Upper lobe of left lung (tissue), 6 donors: Measurements from ENCODE around the gene LRRN4CL. TPM values are rescaled to one million over a fixed set of nuclear protein-coding genes. Genes with fewer than 3 reads are reported as not detected.

Experiments
- ATAC-seq, 2 donors: fragments of 200-7000 bp; cut with Tn5 transposase; one replicate each; pipeline ENCODE4 v1.9.1; 2022; ENCODE audit warnings: mild to moderate bottlenecking in 2 of 2, moderate library complexity in 2 of 2; ENCODE audit not compliant: low FRiP score in 2 of 2
- DNase-seq, 2 donors: peaks; one replicate each; pipeline ENCODE4 v3.0.0-alpha.2; 2019 to 2020
- H3K27ac ChIP-seq, 4 donors: fragments of 200-600 bp; sonication (generic); one replicate each; pipeline ENCODE4 v1.5.1; 2016 to 2019
- H3K27me3 ChIP-seq, 4 donors: fragments of 200-600 bp; sonication (generic); one replicate each; pipeline ENCODE4 v1.5.1; 2017 to 2019
- H3K36me3 ChIP-seq, 4 donors: fragments of 200-600 bp; sonication (generic); one replicate each; pipeline ENCODE4 v1.5.1; 2016 to 2019
- H3K4me1 ChIP-seq, 4 donors: fragments of 200-600 bp; sonication (generic); one replicate each; pipeline ENCODE4 v1.5.1; 2018 to 2019
- H3K4me3 ChIP-seq, 4 donors: fragments of 200-600 bp; sonication (generic); one replicate each; pipeline ENCODE4 v1.5.1; 2017 to 2019; ENCODE audit warnings: mild to moderate bottlenecking in 2 of 4, moderate library complexity in 1 of 4
- H3K9me3 ChIP-seq, 4 donors: fragments of 200-600 bp; sonication (generic); one replicate each; pipeline ENCODE4 v1.5.1; 2018 to 2019
- EP300 ChIP-seq, 4 donors: sonication (generic); formaldehyde crosslinking; IDR thresholded peaks; one replicate each; pipeline ENCODE4 v1.5.1; 2017; ENCODE audit warnings: antibody characterized with exemption in 4 of 4, control low read depth in 2 of 4
- POLR2A ChIP-seq, 4 donors: fragments of 450-650 bp; IDR thresholded peaks; one replicate each; pipeline ENCODE4 v1.5.1; 2016 to 2017; ENCODE audit warnings: antibody characterized with exemption in 4 of 4, mild to moderate bottlenecking in 2 of 4
- POLR2AphosphoS5 ChIP-seq, 2 donors: sonication (generic); formaldehyde crosslinking; IDR thresholded peaks; one replicate each; pipeline ENCODE4 v1.5.1; 2017; ENCODE audit warnings: antibody characterized with exemption in 2 of 2
- WGBS, 2 donors: methylation state at CpG; one replicate each; pipeline ENCODE4 v1.1.5; 2017 to 2018; 5-methylcytosine and 5-hydroxymethylcytosine counted together
- total RNA-seq, 6 donors: library from RNA; depleted of rRNA in 4 of 6; stranded (reverse); fragments of >200 nt in 4 of 6; gene quantifications; one replicate each; pipeline versions ENCODE4 v1.1.0 to v1.2.1, GENCODE V29; 2016 to 2021
- TF ChIP-seq, protein P1 (sequence below), 6 experiments: fragments of 450-650 bp in 4 of 6; fragments of 200-600 bp in 2 of 6; sonication (generic) in 2 of 6; IDR thresholded peaks; one replicate each; pipeline ENCODE4 v1.5.1; 2016 to 2019; ENCODE audit warnings: antibody characterized with exemption in 6 of 6
- donor health status: DM: no; HTN: no; CAD: no; lungs with moderate emphysema.
- donor health status: DM: no; HTN: yes; CAD: no; lungs with severe emphysema.

Gene LRRN4CL
- total RNA-seq, 6 donors from 2014 or later = 0.61 to 6.4 (median 1.8) TPM

DNA sequence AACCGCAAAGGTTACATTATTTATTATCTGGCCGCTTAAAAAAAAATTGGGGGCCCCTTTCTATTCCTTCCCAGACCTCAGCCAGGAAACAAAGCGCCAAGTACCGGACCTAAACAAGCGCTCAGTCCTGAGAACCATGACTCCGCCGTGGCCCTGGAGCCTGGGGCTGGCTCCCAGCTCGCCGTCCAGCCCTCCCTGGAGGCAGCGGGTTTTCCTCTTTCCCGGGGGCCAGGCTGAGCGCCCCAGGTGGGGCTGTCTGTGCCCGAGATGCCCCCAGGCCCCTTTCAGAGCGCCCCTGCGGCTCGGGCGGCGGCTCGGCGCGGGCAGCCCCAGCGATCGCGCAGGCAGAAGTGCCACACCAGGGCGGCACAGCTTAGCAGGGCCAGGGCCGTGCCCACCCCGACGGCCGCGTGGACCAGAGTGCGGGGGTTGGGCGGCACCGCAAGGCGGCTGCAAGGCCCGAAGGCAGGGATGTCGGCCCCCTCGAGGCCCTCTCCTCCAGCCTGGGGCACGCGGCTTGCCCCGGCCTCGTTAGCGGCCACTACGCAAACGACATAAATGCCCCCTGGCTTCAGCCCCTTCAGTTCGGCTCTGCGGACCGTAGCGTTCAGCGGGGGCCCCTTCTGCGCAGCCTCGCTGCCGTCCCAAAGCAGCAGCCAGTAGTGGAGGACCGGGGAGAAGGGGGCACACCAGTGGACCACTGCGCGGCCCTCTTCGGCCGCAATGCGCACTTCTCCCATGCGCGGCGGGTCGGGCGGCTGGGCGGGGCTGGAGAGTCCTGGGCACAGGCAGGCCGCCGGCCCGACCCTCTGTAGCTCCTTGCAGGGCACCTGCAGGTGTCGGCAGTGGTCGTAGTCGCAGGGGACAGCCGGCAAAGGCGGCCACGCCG, 1.6 kb downstream of the LRRN4CL start:
- Histone ChIP-seq H3K36me3 (peaks cover 3 to 32% (median 28%) of the 10 kb centered on the region in 4 donors), H3K27ac (peak overlapping the region in 2 of 4 donors; percentile 3 to 17), H3K9me3 (no peaks in the 10 kb centered on the region), H3K4me3 (peak overlapping the region in 3 of 4 donors; percentile 14 to 34 (median 22)), H3K27me3 (peaks cover 0 to 10% (median 7%) of the 10 kb centered on the region in 4 donors), H3K4me1 (peaks cover 0 to 10% (median 4%) of the 10 kb centered on the region in 4 donors)
- 44 to 74% methylated on average over 22 to 47 of the region's 74 CpGs for WGBS, 2 donors
- peak in 1 of 4 donors; percentile 11 for TF ChIP-seq POLR2A (IDR thresholded peaks at IDR 0.05)
- no peak for TF ChIP-seq POLR2AphosphoS5 (IDR thresholded peaks at IDR 0.05)
- TF ChIP-seq, protein P1, sequence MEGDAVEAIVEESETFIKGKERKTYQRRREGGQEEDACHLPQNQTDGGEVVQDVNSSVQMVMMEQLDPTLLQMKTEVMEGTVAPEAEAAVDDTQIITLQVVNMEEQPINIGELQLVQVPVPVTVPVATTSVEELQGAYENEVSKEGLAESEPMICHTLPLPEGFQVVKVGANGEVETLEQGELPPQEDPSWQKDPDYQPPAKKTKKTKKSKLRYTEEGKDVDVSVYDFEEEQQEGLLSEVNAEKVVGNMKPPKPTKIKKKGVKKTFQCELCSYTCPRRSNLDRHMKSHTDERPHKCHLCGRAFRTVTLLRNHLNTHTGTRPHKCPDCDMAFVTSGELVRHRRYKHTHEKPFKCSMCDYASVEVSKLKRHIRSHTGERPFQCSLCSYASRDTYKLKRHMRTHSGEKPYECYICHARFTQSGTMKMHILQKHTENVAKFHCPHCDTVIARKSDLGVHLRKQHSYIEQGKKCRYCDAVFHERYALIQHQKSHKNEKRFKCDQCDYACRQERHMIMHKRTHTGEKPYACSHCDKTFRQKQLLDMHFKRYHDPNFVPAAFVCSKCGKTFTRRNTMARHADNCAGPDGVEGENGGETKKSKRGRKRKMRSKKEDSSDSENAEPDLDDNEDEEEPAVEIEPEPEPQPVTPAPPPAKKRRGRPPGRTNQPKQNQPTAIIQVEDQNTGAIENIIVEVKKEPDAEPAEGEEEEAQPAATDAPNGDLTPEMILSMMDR (IDR thresholded peaks at IDR 0.05) = no peak
- ATAC-seq (peak in 1 of 2 donors; percentile 60), DNase-seq (peak in 1 of 2 donors; percentile 87)

DNA sequence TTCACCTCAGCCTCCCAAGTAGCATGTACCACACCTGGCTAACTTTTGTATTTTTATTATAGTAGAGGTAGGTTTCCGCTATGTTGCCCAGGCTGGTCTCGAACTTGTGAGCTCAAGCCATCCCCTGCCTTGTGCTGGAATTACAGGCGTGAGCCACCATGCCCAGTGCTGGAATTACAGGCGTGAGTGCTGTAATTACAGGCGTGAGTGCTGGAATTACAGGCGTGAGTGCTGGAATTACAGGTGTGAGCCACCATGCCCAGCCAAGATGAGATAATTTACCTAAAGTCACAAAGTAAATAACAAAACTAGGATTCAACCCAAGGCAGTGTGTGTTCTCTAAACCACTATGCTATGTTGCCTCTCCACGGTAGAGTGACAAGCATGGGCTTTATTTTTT, 6.8 kb downstream of the LRRN4CL start:
- Histone ChIP-seq H3K27ac (no peak overlapping the region), H3K4me3 (no peak overlapping the region), H3K9me3 (no peaks in the 10 kb centered on the region), H3K27me3 (peaks cover 0 to 3% (median 1%) of the 10 kb centered on the region in 4 donors), H3K36me3 (peaks cover 0 to 4% (median under 1%) of the 10 kb centered on the region in 4 donors), H3K4me1 (peaks cover 15 to 34% (median 22%) of the 10 kb centered on the region in 4 donors)
- no peak for DNase-seq
- TF ChIP-seq POLR2A (IDR thresholded peaks at IDR 0.05) = no peak
- TF ChIP-seq POLR2AphosphoS5 (IDR thresholded peaks at IDR 0.05) = no peak
- TF ChIP-seq EP300 (IDR thresholded peaks at IDR 0.05) = no peak
- TF ChIP-seq, protein P1 (IDR thresholded peaks at IDR 0.05) = no peak
- WGBS, 2 donors = 88 to 93% methylated on average over 7 of the region's 7 CpGs
- no peak for ATAC-seq

DNA sequence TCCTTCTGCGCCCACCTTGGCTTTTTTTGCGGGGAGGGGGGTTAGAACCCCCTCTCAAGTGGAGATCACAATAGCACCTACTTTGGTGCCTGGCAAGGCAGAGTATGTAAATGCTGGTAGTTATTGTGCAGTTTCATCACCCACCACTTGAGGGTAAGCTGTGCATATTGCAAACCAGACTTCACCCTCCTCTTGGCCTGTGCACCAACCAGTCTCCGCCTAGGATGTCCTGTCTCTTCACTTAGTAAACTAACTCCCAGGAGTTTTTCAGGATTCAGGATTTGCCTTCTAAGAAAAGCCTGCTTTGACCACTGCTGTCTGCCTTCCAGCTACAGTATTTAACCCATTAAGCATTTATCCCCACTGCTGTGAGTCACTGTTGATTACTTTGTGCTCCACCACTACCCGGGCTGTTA, 8.5 kb downstream of the LRRN4CL start:
- Histone ChIP-seq H3K36me3 (peaks cover 0 to 21% (median 12%) of the 10 kb centered on the region in 4 donors), H3K4me1 (peaks cover 15 to 43% (median 24%) of the 10 kb centered on the region in 4 donors), H3K27ac (peak overlapping the region in 2 of 4 donors; percentile 25 to 48), H3K4me3 (no peak overlapping the region), H3K27me3 (no peaks in the 10 kb centered on the region), H3K9me3 (no peaks in the 10 kb centered on the region)
- WGBS, 2 donors = 32 to 44% methylated on average over 2 to 4 of the region's 4 CpGs
- TF ChIP-seq POLR2A (IDR thresholded peaks at IDR 0.05) (no peak), POLR2AphosphoS5 (IDR thresholded peaks at IDR 0.05) (no peak)
- TF ChIP-seq, protein P1 (IDR thresholded peaks at IDR 0.05) = peak; percentile 38 to 60 (median 46)
- ATAC-seq = peak; percentile 81 to 82
- DNase-seq = peak in 1 of 2 donors; percentile 53

DNA sequence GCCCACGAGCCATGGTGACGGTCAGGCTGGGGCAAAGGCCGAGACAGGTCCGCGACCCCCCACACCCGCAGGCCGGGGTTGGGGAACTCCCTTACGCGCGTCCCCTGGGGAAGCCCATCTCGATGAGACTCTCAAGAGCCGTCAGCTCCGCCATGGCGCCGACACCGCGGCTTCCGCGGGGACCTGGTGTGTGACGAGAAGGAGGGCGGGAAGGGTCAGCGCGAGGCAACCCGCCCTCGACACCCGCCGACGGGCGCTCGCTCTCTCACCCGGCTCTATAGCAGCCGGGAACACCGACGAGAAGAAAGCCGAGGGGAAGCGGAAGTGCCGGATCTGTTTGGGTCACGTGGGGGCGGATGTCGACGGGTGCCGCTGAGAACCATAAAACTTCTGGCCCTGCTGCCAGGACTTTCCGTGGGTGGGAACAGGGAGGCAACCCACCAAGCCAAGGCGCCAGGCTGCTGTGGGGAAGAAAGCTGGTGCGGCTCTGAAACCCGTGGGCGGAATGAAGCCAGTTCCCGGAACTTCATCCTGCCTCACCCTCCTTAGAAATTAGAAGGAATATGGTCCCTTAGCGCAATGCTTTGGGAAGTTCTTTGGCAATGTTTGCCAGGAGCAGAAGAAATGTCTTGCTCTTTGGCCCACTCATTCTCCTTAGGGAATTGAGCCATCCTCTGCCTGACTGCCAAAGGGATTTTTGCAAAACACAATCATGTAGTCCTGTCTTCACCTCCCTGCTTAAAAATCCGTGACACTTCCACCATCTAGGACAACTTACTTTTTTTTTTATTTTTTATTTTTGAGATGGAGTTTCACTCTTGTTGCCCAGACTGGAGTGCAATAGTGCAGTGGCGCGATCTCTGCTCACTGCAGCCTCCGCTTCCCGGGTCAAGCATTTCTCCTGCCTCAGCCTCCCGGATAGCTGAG, 10.3 kb downstream of the LRRN4CL start, which contains the start of gene UBXN1:
UBXN1 (minus strand) TSS at position 304 of the 927 bp plus-strand sequence; CDS start at position 154, 150 bp downstream.
- Histone ChIP-seq H3K27me3 (no peaks in the 10 kb centered on the region), H3K27ac (peak within 1 kb of the TSS; percentile 88 to 96 (median 92)), H3K9me3 (no peaks in the 10 kb centered on the region), H3K4me3 (peak within 1 kb of the TSS; percentile 79 to 95 (median 88)), H3K4me1 (peaks cover 15 to 43% (median 24%) of the 10 kb centered on the region in 4 donors), H3K36me3 (peaks cover 2 to 35% (median 15%) of the 10 kb centered on the region in 4 donors)
- peak in 2 of 4 donors; percentile 12 to 64 for TF ChIP-seq EP300 (IDR thresholded peaks at IDR 0.05)
- peak in 3 of 4 donors; percentile 56 to 85 (median 57) for TF ChIP-seq POLR2A (IDR thresholded peaks at IDR 0.05)
- TF ChIP-seq, protein P1 (IDR thresholded peaks at IDR 0.05) = peak in 1 of 6 experiments; percentile 12
- TF ChIP-seq POLR2AphosphoS5 (IDR thresholded peaks at IDR 0.05) = peak; percentile 94 to 97
- WGBS, 2 donors = 8 to 21% methylated on average over 19 to 52 of the region's 55 CpGs
- DNase-seq = peak; percentile 89 to 92
- peak; percentile 93 to 96 for ATAC-seq
